Stimulated activated CD4-positive, alpha-beta T cell treated with anti-CD3 and anti-CD28 coated beads, Interleukin-2, amount 100 ng/mL, for 4 hours (primary cell): ENCODE data around the gene DLGAP4.

Source experiments
- DNase-seq: peaks from one replicate; pipeline ENCODE4 v3.0.0-alpha.2; 2020; ENCODE audit warnings: low read depth

DLGAP4 gene

DNA sequence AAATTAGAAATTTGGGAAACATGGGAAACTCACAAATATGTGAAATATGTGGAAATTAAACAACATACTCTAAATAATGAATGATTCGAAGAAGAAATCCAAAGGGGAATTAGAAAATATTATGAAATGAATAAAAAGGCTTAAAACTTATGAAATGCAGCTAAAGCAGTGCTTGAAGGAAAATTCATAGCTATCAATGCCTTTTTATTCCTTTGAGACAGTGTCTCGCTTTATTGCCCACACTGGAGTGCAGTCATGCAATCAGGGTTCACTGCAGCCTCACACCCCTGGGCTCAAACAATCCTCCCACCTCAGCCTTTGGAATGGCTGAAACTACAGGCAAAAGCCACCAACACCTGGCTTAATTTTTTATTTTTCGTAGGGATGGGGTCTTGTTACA is 259.4 kb downstream of the DLGAP4 start:
- DNase-seq: no peak

DNA sequence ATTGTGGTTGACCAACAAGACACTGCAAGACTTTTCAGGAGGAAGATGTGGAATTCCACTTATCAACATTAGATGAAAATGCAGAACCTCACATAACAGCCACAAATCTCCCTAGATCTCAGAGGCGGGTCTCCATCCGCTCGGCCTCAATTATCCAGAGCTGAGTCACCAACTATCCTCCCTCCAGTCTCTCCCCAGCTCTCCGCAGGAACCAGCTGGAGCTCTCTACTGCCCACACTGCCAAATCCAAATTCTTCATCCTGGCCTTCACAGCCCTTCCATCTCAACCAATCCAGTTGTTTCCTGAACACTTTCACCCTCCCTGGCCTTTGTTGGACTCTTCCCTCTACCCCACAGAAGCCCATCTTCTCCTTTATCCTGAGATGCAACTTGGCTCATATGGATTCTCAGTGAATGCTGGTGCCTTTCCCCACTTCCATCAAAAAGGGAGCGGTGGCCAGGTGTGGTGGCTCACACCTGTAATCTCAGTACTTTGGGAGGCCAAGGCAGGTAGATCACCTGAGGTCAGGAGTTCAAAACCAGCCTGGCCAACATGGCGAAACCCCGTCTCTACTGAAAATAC is 263.8 kb downstream of the DLGAP4 start:
- no peak for DNase-seq

DNA sequence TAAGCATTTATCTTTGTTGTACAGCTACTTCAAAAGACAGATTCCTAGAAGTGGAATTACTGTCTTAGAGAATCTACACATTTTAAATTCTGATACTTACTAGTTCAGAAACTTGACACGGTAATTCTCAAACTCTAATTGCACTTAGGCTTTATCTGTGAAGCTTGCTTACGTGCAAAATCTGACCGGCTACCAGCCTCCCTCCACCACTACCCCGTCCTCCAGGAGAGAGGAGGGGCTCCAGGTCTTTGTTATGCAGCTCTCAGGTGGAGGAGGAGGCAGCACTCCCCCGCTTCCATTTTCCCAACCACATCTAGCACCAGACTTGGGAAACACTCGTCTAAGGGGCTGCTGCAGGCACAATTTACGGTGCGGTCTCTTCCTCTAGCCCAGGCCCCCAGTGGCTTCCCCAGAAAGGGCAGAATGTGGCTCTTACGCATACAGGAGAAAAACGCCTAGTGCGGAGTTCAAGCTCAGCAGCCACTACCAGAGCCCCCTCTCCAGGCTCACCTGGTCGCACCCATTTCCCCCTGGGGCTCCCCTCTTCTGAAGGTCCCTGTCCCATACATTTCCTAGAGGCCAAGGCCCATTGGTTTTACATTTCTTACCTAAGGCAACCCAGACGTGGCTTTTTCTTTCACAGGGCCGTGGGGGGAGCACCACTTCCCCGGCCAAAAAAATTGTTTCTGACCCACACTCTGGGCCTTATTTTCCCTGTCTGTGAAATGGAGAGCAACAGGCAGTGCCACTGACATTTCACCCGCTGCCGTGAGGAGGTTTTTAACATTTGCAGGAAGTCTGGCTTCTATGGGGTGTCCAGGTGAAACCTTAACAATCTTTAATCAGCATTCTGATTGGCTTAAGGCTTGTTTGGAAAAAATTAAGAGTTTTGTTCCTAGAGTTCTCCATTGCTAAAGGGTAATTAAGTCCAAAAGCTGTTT is 265.7 kb downstream of the DLGAP4 start:
- no peak for DNase-seq

DNA sequence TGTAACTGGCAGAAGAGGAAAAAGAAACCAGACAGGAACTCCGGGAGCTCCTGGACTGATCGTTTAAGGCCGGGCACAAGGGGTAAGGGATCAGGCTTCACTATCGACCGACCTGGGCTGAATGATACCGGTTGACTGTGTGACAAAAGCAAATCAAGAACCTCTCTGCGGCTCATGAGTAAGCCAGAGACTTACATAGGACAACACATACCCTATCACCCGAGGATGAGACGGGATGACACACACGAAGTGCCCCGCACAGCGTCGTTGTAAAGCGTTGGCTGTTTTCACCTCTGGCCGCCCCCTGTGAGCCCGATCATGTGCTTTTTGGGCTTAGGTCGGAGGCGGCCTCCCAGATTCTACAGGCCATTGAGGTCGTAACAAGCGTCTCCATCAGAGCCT is 266.6 kb downstream of the DLGAP4 start:
- DNase-seq: peak; percentile 69

DNA sequence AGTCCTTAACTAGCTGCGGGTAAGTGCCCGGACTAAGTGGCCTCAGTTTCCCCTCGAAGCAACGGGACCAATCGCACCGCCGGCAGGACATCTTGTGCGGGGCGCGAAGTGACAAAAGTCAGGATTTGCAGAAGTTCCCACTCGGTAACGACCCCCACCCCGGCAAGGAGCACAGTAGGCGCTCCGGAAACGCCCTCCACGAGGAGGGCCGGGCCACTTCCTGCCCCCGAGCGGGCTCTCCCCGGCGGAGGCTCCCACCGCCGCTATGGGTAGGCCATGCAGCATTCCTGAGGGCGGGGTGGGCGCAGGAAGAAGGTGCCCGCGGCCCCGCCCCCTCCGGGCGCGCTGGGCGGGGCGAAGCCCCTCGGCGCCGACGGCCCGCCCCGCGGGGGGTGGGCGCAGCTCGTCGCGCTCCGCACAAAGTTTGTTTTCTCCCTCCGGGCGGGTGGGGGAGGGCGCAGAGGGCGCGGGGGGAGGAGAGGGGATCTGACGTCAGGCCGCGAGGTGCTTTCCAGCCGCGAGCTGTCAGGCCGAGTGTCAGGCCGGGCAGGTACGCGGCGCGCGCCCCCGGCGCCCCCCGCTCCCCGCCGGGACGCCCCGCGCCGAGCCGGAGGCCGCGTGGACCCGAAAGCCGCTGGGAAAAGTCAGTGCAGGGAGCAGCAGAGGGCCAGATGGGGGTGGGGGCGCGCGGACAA is 267.1 kb downstream of the DLGAP4 start, which contains the start of gene TGIF2:
TGIF2 (plus strand) TSS at position 495 of the 695 bp plus-strand sequence. CDS start 5,178 bp downstream, outside the sequence.
- DNase-seq: peak; percentile 88

DNA sequence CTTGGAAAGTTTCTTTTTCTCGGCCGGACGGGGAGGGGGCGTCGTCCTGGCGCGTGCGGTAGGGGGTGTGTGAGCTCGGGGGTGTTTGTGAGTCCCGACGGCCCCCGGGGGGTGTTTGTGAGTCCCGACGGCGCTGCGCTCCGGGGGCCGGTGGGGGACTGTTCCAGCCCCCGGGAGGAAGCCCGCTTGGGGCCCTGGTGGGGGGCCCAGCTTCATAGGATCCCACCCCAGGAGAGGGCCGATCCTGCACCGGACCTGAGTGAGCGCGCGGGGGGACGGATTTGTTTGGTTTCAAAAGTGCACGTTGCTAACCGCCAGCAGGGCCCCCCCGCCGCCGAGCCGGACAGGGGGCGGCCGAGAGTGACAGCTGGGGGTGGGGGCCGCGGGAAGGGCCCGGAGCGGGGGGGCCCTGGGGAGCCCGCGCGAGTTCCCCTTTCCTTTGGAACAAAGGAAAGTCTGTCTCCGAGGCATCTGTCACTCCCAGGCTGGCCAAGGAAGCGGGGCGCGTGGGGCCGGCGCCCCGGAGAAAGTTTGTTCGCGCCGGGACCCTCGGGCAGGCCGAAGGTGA is 267.7 kb downstream of the DLGAP4 start:
- peak; percentile 22 for DNase-seq

DNA sequence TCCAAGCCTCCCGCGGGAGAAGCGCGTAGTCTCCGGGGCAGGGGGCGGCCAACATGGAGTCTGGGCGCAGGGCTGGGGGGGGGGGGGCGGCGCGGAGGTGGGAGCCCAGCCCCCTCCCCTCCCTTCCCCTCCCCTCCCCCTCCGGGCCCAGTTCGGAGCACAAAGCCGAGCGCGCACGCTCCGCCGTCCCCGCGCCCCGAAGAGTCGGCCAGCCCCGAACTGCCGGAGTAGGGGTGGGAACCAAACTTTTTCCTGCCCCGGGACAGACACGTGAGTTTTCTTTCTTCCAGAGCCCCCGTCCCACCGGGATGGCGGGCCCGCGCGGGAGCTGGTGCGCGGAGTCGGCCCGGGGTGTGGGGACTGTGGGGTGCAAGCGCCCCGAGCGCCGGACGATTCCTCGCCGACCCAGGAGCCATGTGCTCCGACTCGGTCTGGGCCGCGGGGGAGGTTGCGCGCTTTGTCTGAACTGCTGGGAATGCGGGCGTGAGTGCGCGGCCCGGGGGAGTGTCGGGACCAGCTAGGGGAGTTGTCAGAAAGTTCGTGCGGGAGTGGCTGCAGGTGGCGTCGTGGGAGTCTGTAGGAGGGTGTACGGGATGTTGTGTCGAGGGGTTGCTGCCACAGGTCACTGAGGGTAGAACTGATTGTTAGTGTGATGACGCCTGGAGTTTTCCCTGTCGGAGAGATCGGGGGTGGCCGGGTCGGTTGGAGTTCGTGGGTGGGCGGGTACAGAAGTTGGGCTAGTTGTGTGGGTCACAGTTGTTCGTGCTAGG is 268.4 kb downstream of the DLGAP4 start:
- DNase-seq: peak; percentile 67

DNA sequence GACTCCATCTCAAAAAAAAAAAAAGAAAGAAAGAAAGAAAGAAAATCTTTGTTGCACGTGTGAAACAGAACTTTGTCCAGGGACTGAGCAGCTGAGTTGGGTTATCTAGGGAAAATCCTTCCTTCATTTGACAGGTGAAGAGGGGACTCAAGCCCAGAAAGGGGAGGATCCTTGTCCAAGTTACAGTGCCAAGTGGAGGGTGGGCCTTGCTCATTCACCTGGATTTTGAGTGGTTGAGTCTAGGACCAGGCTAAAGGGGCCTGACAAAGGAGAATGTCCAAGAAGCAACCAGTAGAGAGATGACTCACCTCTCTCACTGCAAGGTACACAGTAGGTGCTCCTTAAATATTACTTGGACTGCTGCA is 269.9 kb downstream of the DLGAP4 start:
- no peak for DNase-seq
